CD4-positive, alpha-beta T cell treated with Interleukin-12 subunit alpha and Interleukin-12 subunit beta, for 1 hour (primary cell): Measurements from ENCODE around the gene SETBP1.

Source experiments
- DNase-seq: peaks from one replicate; pipeline ENCODE4 v3.0.0-alpha.2; 2020

The SETBP1 gene

DNA sequence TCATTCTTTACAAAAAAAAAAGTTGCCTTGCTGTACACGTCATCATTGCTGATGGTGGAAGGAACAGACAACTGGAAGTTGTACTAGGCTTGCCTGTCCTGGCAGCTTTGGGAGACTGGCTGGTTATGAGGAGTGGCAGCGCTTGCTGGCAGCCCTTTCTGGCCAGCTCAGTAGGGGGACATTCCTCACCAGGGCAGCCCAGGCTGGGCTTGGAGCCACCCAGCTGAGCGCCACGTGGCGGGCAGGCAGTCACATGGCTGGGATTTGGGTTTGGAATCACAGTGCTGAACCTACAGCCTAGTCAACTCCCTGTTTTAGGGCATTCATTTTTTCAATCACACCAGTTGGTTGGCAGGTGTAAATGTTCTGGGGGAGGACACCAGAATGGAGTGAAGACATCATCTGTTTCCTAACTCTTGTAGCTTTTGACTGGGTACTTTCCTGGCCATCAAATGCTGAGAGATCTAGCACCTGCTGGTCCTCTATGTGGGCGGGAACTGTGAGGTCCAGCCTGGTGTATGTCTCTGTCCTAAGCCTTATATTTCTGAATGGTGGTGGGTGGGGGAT lies 139.3 kb downstream of the SETBP1 start:
- no peak for DNase-seq

GRCh38 chr18:44821924-44822323 lies 141.2 kb downstream of the SETBP1 start:
- DNase-seq = no peak

DNA sequence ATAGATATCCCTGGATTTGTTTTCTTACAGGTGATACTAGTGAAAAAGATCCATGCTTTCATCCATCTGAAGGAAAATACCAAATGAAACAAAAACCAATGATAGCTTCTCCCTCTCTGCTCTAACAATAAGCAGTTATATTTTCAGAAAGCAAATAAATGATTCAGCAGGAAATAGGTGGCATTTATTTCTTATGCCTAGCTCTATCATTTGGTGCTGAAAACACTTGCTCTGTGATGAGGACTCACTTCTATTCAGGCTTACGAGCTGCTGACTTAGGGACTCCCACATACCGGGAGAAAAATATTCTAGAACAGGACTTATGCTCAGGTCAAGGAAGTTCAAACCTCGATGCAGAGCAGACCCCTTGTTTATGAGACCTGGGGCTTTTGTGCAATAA lies 142.6 kb downstream of the SETBP1 start:
- DNase-seq = no peak

GRCh38 chr18:44823782-44824181 lies 143.1 kb downstream of the SETBP1 start:
- DNase-seq = no peak

GRCh38 chr18:44824884-44825283 lies 144.2 kb downstream of the SETBP1 start:
- DNase-seq = no peak

DNA sequence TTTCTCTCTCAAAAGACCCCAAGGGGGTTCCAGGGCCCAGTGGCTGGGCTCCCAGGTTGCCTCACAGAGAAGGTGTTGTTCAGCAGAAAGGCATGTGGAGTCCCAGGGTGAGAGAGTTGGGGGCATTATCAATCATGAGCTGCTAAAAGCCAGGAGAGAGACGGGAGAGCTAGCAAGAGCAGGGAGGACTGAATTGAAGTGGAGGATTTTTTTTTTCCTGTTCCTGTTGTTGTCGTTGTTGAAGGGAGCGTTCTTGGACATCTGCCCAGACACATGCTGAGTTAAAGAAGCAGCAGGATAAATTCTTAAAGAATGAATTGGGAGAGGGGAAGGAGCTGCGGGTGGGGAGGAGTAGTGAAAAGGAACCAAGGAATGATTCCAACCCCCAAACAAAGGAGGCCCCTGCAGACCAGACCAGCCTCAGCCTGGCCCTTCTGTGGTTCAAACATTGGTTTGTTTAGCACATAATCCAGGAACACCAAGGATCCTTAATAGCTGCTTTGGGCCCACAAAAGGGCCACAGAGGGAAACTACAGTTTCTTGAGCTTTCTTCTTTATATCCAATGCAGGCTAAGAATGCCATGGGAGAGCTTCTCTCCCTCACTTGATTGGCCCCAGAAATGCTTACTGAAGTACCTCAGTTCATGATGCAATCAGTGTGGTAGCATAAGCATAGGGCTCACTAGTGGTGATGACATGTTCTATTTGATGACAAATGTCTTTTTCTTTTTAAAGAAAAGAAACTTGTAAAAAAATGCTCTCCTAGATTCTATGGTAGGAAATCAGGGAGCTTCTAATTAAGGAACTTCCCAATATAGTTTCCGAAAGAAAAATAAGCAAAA lies 146.0 kb downstream of the SETBP1 start:
- DNase-seq = no peak

DNA sequence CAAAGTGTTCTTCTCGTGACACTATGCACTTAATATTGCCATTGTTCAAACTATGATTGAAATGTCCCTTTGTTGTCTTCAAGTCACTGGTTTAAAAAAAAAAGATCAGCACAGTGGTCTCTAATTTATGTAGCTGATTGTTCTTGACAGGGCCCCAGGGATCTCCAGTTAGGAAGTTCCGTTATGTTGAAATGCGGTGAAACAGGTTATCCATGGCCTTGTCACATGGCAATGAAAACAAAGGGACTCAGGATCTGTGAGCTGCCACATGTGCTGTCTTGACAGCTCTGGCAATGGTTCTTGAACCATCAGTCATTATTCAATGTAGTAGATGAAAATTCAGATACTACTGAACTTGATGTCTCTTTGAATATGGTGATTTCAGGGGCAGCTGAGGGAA lies 147.4 kb downstream of the SETBP1 start:
- no peak for DNase-seq

GRCh38 chr18:44830581-44830980 lies 149.9 kb downstream of the SETBP1 start:
- DNase-seq = no peak

DNA sequence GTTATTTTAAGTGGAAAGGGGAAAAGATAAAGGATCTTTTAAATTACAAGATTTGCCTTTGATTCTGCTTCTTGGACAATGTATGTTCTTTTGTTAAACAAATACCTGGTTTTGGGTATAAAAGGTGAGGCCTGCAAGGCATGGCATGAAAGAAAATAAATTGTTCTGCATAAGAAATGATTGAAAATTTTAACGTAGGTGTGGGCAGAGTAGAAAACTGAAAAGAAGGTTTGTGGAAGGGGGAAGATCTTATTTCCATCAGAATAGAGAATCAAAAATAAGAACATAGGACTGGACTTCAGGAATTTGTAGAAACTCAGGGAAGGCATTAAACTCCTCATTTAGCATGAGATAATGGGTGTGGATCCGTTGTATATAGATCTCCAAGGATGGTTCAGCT lies 153.1 kb downstream of the SETBP1 start:
- DNase-seq = no peak

GRCh38 chr18:44834867-44835469 lies 154.3 kb downstream of the SETBP1 start:
- no peak for DNase-seq

DNA sequence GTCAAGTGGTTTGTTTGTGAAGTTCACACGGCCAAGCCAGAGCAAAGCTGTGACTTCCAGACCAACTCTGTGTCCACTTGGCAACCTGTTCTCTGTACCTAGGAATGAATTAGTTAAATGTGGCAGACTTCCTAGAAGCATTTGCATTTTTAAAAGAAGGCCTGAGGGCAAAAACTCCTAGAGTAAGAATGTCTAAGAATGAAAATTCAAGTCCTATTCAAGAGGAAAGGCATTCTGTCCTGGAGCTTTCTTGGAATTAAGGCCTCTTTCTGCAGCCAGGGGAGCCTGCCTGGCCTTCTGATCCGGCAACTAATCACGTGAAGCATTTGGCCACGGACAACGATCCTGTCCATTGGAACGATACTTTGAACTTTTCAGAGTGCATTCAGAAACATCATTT lies 155.0 kb downstream of the SETBP1 start:
- DNase-seq = no peak

DNA sequence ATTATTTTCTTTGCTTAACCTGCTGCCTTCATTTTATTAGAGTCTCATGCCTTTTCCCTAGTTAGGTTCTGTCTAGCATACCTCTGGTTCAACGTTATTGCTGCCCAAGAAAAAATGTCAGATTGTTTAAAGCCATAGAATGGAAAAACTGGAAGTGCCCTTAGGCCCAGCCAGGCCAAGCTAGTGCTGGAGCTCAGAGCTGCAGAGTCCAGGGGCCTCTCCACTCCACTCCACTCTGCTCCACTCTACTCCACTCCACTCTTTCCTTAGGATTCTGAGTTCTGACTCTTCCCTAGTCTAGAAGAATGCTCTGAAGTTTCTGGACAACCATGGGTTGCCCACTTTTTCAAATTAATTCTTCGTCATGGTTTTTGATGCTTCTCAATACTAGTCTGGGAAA lies 155.6 kb downstream of the SETBP1 start:
- no peak for DNase-seq

- no peak for DNase-seq
Observed at GRCh38 chr18:44837482-44838180, 156.9 kb downstream of the SETBP1 start.

DNA sequence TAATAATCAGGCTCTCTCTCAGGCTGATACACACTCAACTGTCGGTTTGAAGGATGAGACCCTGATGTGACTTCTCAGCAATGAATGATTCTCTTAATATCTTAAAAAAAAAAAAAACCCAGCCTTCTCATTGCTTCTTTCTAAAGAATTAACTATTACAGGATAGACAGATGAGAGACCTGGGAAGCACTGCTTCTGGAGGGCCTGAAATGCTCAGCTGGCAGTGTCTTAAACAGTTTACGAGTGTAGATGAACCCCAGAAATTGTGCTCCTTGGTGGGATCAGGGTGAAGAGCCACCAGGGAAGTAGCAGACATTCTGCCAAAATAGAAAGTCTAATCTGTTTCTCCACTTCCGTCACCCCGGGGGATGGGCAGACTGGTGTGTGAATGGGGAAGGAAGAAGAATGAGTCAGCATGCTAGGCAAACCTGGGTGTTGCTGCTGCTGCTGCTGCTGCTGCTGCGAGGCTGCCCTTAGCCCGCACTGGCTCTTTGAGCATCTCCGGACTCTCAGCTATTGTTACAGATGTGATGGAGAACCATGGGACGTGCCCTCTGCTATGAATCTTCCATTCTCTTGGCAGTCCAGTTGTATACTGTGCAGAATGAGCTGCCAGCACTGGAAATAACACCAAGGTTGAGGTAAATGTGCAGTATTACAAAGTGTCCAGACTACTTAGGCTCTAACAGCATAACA lies 158.4 kb downstream of the SETBP1 start:
- DNase-seq = peak; percentile 64

DNA sequence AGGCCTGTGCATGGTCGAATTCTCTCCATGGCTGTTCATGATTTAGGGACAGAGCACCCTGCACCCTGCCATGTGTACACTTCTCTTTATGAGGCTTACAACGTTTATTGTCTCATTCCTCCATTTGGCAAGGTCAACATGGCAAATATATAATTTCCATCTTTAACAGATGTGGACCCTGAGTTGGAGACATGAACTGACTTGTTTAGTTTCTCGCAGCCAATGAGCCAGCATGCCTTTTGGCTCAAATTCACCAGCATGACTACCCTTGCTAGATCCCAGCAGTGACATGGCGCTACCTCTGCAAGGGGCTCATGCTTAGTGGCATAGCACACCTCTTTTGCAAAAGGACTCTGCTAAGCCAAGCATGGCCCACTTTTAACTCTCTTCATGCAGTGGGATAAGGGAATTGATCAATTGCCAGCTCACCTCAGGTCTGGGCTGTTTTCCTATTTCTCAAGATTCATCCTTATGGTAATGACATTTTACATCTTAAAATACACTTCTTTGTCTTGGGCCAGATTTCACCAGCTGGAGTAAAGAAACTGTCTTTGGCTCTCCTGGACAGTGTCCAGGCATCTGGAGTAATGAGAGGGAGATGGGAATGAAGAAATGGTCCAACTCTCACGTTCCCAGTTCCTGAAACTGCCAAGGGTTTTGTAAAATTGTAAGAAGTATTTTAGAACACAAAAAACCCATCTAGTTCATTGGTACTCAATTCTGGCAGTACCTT lies 159.5 kb downstream of the SETBP1 start:
- no peak for DNase-seq

- no peak for DNase-seq
Observed at GRCh38 chr18:44841221-44841620, 160.5 kb downstream of the SETBP1 start.

- DNase-seq = no peak
Observed at GRCh38 chr18:44841752-44842587, 161.3 kb downstream of the SETBP1 start.

DNA sequence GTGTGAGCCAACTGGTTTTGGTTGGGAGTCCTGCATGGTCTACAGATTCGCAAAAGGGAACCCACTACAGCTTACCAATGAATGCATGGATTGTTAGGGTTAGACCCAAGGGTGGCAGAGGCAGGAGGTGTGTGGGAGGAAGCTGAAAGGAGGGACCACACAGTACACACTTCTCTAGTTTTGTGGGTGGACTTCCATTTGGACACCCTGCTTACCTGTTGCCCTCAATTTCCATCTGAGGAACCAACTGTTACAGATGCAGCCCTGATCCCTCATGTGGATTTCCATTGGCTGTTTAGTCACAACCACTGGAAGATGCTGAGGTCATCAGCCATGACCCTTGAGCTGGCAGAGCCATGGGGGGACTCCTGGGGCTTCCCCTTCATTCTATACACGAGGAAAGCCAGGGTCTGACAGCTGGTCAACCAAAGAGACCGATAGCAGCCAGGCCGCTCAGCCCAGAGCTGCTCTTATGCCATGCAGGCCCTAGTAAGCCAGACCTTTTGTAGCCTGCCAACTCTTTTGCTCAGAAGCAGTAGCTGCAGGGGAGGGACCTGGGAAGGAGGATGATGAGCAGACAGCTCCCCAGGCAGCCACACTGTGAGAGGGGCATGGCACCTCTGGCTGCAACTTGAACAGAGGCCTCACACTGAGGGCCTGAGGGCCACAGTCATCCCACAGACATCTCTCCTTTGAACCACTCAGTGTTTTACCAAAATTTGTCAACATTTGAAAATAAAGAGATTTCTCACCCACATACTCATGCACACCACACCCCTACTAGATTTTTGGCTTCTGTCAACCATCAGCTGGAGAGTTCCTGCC lies 162.1 kb downstream of the SETBP1 start:
- no peak for DNase-seq

DNA sequence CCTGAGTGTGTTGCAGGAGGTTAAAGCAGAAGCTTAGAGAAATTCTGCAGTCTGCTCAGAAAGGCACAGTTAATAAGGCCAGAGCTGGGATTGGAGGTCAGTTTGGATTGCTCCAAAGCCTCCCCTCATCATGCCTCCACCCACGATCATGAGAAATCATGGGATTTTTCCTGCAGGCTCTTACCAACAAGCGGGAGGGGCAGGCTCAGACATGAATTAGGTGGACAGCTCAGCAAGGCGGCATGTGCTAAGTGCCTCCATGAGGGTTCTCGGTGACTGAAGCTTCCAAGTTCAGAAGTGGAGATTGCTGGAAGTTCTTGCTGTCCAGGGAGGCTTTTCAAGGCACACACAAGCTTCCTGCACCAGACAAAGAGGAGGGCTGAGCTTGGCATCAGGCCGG lies 163.8 kb downstream of the SETBP1 start:
- no peak for DNase-seq

DNA sequence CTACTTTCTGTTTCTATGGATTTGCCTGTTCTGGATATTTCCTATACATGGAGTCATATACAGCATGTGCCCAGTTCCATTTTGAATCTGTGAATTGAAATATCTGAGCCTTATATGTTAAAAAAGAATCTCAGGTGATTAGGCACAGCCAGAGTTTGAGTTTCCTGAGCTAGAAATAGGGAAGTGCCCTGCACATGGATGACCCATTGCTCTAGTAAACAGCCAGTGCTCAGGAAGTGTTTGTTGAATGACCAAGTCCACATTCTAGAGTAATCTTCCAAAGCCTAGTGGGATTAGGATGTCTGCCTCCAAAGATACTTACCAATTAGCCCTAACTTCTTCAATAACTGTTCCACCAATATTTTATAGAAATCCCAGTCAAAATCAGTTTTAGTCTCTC lies 165.8 kb downstream of the SETBP1 start:
- no peak for DNase-seq
